Measurements from ENCODE around the gene ILDR2. TPM values are rescaled to one million over a fixed set of nuclear protein-coding genes. Genes with fewer than 3 reads are reported as not detected.

Gene ILDR2
- total and polyA plus RNA-seq, 9 of the 15 experiments (the other 6 are each of a cell fraction or from before 2014, with no cell fraction given): 0.03 to 0.31 (median 0.18) TPM; not detected in 2

DNA sequence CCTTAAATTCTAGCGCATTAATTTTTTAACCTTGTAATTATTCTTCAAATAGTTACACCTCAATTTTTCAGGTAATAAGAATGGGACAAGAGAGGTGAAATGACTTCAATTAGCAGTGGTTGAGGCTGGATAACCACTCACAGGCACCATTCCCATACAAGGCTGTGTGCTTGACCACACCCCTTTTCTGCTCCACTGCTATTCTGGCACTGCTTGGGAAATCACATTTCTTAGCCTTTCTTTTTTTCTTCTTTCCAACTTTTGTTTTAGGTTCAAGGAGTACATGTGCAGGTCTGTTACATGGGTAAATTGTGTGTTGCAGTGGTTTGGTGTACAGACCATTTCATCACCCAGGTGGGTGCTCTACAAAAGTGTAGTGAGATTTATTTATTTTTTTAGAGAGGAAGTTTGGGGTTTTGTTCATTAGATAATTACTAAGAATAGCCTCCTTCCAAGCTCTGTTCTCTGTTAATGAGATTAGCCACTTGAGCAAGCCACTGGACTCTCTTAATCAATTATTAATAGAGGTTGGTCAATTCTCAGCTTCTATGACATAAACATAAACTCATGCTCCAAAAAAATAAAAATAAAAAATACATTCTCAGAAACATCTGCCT lies 14.4 kb downstream of the ILDR2 start (continued):
- TF ChIP-seq ESRRB (CRISPR knock-in tag; IDR thresholded peaks at IDR 0.05; ENCODE audit: borderline replicate concordance): no peak
- no peak for TF ChIP-seq SIRT6 (IDR thresholded peaks at IDR 0.05; ENCODE audit: low read depth, low read length)
- no peak for TF ChIP-seq BCOR (IDR thresholded peaks at IDR 0.05)
- TF ChIP-seq ZNF324 (CRISPR knock-in tag; IDR thresholded peaks at IDR 0.05): no peak
- no peak for TF ChIP-seq ZNF583 (CRISPR knock-in tag; IDR thresholded peaks at IDR 0.05)
- no peak for TF ChIP-seq ZNF644 (tag; IDR thresholded peaks at IDR 0.05; ENCODE audit: low read depth)
- TF ChIP-seq EP300 (IDR thresholded peaks at IDR 0.05; ENCODE audit: low read length): no peak
- TF ChIP-seq JUND (IDR thresholded peaks at IDR 0.05; ENCODE audit: borderline replicate concordance, low read depth, low read length): no peak
- no peak for TF ChIP-seq JUND (tag; IDR thresholded peaks at IDR 0.05; ENCODE audit: borderline replicate concordance, low read depth, low read length)
- TF ChIP-seq RAD21 (CRISPR knock-in tag; conservative IDR thresholded peaks at IDR 0.05 in 1 of 2, IDR thresholded peaks at IDR 0.05 in 1 of 2): no peak

DNA sequence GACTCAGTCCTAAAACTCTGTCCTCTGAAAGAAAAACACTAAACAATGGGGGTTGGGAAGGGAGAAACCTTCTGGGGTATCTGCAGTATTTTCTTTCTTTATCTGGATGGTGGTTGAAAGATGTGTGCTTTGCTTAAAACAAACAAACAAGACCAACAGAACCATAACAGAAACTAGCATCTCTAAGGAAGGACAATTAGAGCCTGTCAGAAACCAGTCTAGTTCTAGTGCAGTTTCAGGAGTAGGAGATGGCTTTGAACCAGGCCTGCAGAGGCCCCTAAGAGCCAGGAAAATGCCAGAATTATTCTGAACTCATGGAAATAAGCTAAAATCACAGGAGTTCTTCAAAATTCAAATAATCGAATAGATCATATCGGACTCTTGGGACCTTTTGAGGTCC lies 18.5 kb downstream of the ILDR2 start:
- in situ Hi-C loops (cut with MboI) (no loop called here), intact Hi-C loops (cut with micrococcal nuclease) (no loop called here)
- no peak overlapping the region for H3K27ac ChIP-seq (ENCODE audit: extremely low read depth, low read depth, low read length)
- BruUV-seq (replicated peaks): no TSS peak
- TF ChIP-seq SRSF9 (IDR thresholded peaks at IDR 0.05; ENCODE audit: borderline replicate concordance, low read depth, low read length): no peak
- TF ChIP-seq, protein P1, sequence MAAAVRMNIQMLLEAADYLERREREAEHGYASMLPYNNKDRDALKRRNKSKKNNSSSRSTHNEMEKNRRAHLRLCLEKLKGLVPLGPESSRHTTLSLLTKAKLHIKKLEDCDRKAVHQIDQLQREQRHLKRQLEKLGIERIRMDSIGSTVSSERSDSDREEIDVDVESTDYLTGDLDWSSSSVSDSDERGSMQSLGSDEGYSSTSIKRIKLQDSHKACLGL (CRISPR knock-in tag; IDR thresholded peaks at IDR 0.05; ENCODE audit: borderline replicate concordance, poor library complexity, severe bottlenecking): no peak
- TF ChIP-seq, protein P2, sequence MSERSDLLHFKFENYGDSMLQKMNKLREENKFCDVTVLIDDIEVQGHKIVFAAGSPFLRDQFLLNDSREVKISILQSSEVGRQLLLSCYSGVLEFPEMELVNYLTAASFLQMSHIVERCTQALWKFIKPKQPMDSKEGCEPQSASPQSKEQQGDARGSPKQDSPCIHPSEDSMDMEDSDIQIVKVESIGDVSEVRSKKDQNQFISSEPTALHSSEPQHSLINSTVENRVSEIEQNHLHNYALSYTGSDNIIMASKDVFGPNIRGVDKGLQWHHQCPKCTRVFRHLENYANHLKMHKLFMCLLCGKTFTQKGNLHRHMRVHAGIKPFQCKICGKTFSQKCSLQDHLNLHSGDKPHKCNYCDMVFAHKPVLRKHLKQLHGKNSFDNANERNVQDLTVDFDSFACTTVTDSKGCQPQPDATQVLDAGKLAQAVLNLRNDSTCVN (CRISPR knock-in tag; IDR thresholded peaks at IDR 0.05): no peak
- no peak for TF ChIP-seq JUN (IDR thresholded peaks at IDR 0.05; ENCODE audit: borderline replicate concordance, low read depth, low read length)
- no peak for TF ChIP-seq JUN (CRISPR knock-in tag; IDR thresholded peaks at IDR 0.05; ENCODE audit: borderline replicate concordance)
- no peak for TF ChIP-seq DPF2 (IDR thresholded peaks at IDR 0.05)
- H3K79me2 ChIP-seq (ENCODE audit: control insufficient read depth, insufficient read depth, low read length): no peaks in the 10 kb centered on the region
- no peaks in the 10 kb centered on the region for H3K9me1 ChIP-seq (ENCODE audit: control insufficient read depth, insufficient read depth, low read length)
- ChIA-PET CTCF (ENCODE audit: low intra/inter-chr PET ratio) (no interaction called here), POLR2A (interaction anchor here (1.4 kb wide), 1 partner anchor 23 kb away, joined by 3 read pairs; no protein-coding TSS in a partner anchor)
- no peak overlapping the region for H3K9ac ChIP-seq (ENCODE audit: insufficient read depth in 1 of 2, low read depth in 2 of 2, low read length in 2 of 2)
- no peak for DNase-seq (ENCODE audit: extremely low read depth in 1 of 4, low spot score in 3 of 4)
- WGBS (ENCODE audit: insufficient coverage, low coverage, missing lambda C conversion rate): 3% methylated on average over 2 of the region's 2 CpGs
- no peak overlapping the region for H3K4me2 ChIP-seq (ENCODE audit: insufficient read depth, low read length)
- H4K20me1 ChIP-seq (replicated peaks; ENCODE audit: control insufficient read depth, insufficient read depth, low read length): no peaks in the 10 kb centered on the region; the same call in 1 of the 2 replicates
- H2AFZ ChIP-seq (ENCODE audit: low read depth, low read length): no peak overlapping the region
- ATAC-seq: no peak
- no peak for FAIRE-seq
- no peak overlapping the region for H3K4me3 ChIP-seq
- H3K36me3 ChIP-seq (ENCODE audit: control insufficient read depth, insufficient read depth, low read length): no peaks in the 10 kb centered on the region
- peaks cover 4% of the 10 kb centered on the region in 2 experiments; a peak in 1 of 5 replicates for H3K27me3 ChIP-seq (ENCODE audit: control insufficient read depth in 2 of 2, insufficient read depth in 2 of 2, low read length in 2 of 2)
- H3K9me3 ChIP-seq (replicated peaks; ENCODE audit: control insufficient read depth, insufficient read depth, low read depth, low read length): no peaks in the 10 kb centered on the region
- no peaks in the 10 kb centered on the region for H3K4me1 ChIP-seq (replicated peaks in 1 of 2; ENCODE audit: control insufficient read depth in 2 of 2, insufficient read depth in 2 of 2, low read length in 2 of 2)

Data from K562 (cell line).